IMR-90 (cell line): ENCODE data around the gene ZNF136. TPM values are rescaled to one million over a fixed set of nuclear protein-coding genes. Genes with fewer than 3 reads are reported as not detected.

Experiments
- ATAC-seq: fragments of 200-7000 bp; cut with Tn5 transposase; 2 replicates; pipeline ENCODE4 v1.9.1; 2020; ENCODE audit warnings: low read depth, mild to moderate bottlenecking, moderate library complexity
- BruUV-seq: library from RNA; stranded (reverse); fragments of 400-500 nt; replicated peaks from 2 replicates; lab custom pipeline; 2021; lab: Mats Ljungman, UMichigan
- CTCF ChIA-PET: fragments of 300-600 bp; formaldehyde crosslinking; extraction: SDS; loops from one replicate; lab custom pipeline; 2021; ENCODE audit warnings: antibody characterized with exemption; lab: Yijun Ruan, JAX
- POLR2A ChIA-PET: fragments of 300-600 bp; sonication (Branson Sonifier 250); formaldehyde crosslinking; loops from one replicate; lab custom pipeline; 2022; ENCODE audit warnings: antibody characterized with exemption; ENCODE audit not compliant: unreplicated experiment; lab: Charles Lee
- DNase-seq: peaks from one replicate; pipeline ENCODE4 v3.0.0; 2013
- H2AFZ ChIP-seq: replicated peaks from 2 replicates; pipeline ENCODE3; 2013; ENCODE audit warnings: low read length, mild to moderate bottlenecking; ENCODE audit not compliant: poor library complexity
- H2AK5ac ChIP-seq: 2 replicates; pipeline ENCODE4 v1.6.1; 2013; ENCODE audit warnings: low read depth, low read length, inconsistent platforms
- H2AK9ac ChIP-seq: replicated peaks from 2 replicates; pipeline ENCODE3; 2013; ENCODE audit warnings: mild to moderate bottlenecking, low read depth, low read length, moderate library complexity; ENCODE audit not compliant: poor library complexity
- H2BK120ac ChIP-seq: 2 replicates; pipeline ENCODE4 v1.6.1; 2013; ENCODE audit warnings: low read depth, low read length, inconsistent platforms
- H2BK15ac ChIP-seq: 3 replicates; pipeline ENCODE4 v1.6.1; 2013; ENCODE audit warnings: low read depth, low read length, inconsistent platforms
- H2BK20ac ChIP-seq: 2 replicates; pipeline ENCODE4 v1.6.1; 2013; ENCODE audit warnings: low read depth, mild to moderate bottlenecking, inconsistent platforms, low read length, moderate library complexity
- H2BK5ac ChIP-seq: 2 replicates; pipeline ENCODE4 v1.6.1; 2013; ENCODE audit warnings: mild to moderate bottlenecking, low read depth, low read length, inconsistent platforms; ENCODE audit not compliant: poor library complexity, severe bottlenecking
- H3K14ac ChIP-seq: replicated peaks from 2 replicates; pipeline ENCODE4 v1.6.1; 2013; ENCODE audit warnings: low read depth, low read length, inconsistent platforms
- H3K18ac ChIP-seq: 2 replicates; pipeline ENCODE4 v1.6.1; 2013; ENCODE audit warnings: low read depth, low read length, control low read depth
- H3K23ac ChIP-seq: 2 replicates; pipeline ENCODE4 v1.6.1; 2013; ENCODE audit warnings: low read depth, low read length, inconsistent platforms
- H3K27ac ChIP-seq: 2 replicates; pipeline ENCODE4 v1.5.1; 2013; ENCODE audit warnings: mild to moderate bottlenecking, control low read depth, low read length; ENCODE audit not compliant: insufficient read depth
- H3K27me3 ChIP-seq: 2 replicates; pipeline ENCODE4 v1.6.1; 2013; ENCODE audit warnings: low read length; ENCODE audit not compliant: control insufficient read depth, insufficient read depth
- H3K36me3 ChIP-seq: 2 replicates; pipeline ENCODE4 v1.6.1; 2013; ENCODE audit warnings: low read length, mixed read lengths; ENCODE audit not compliant: control insufficient read depth, insufficient read depth
- H3K4ac ChIP-seq: 2 replicates; pipeline ENCODE4 v1.6.1; 2013; ENCODE audit warnings: low read depth, low read length, inconsistent platforms
- H3K4me1 ChIP-seq: 2 replicates; pipeline ENCODE4 v1.6.1; 2013; ENCODE audit warnings: low read length, mixed read lengths; ENCODE audit not compliant: control insufficient read depth, insufficient read depth
- H3K4me2 ChIP-seq: 2 replicates; pipeline ENCODE4 v1.6.1; 2013; ENCODE audit warnings: low read depth, mild to moderate bottlenecking, control low read depth, low read length, moderate library complexity
- H3K4me3 ChIP-seq: 2 replicates; pipeline ENCODE4 v1.5.1; 2013; ENCODE audit warnings: low read depth, mild to moderate bottlenecking, control low read depth, low read length, moderate library complexity; ENCODE audit not compliant: insufficient read depth
- H3K56ac ChIP-seq: 2 replicates; pipeline ENCODE4 v1.6.1; 2013; ENCODE audit warnings: low read length, inconsistent platforms; ENCODE audit not compliant: insufficient read depth; ENCODE audit errors: extremely low read depth
- H3K79me1 ChIP-seq, 2 experiments: 2 replicates each; pipeline ENCODE4 v1.6.1; 2013; ENCODE audit warnings: low read length in 2 of 2, inconsistent platforms in 1 of 2, low read depth in 1 of 2
- H3K9ac ChIP-seq: 2 replicates; pipeline ENCODE4 v1.6.1; 2013; ENCODE audit warnings: low read depth, low read length, control low read depth
- H3K9me1 ChIP-seq: 2 replicates; pipeline ENCODE4 v1.6.1; 2013; ENCODE audit warnings: low read length, inconsistent platforms; ENCODE audit not compliant: insufficient read depth
- H3K9me3 ChIP-seq: 2 replicates; pipeline ENCODE4 v1.6.1; 2013; ENCODE audit warnings: low read length; ENCODE audit not compliant: control insufficient read depth, insufficient read depth
- H4K20me1 ChIP-seq: 2 replicates; pipeline ENCODE4 v1.6.1; 2013; ENCODE audit warnings: low read length, inconsistent platforms; ENCODE audit not compliant: insufficient read depth
- H4K5ac ChIP-seq: 2 replicates; pipeline ENCODE4 v1.6.1; 2013; ENCODE audit warnings: mild to moderate bottlenecking, low read depth, low read length, control low read depth
- H4K8ac ChIP-seq, 2 experiments: 2 replicates each; pipeline ENCODE4 v1.6.1; 2013; ENCODE audit warnings: low read depth in 2 of 2, low read length in 2 of 2, control low read depth in 1 of 2, inconsistent platforms in 1 of 2
- H4K91ac ChIP-seq: 2 replicates; pipeline ENCODE4 v1.6.1; 2013; ENCODE audit warnings: low read depth, low read length, inconsistent platforms; ENCODE audit not compliant: insufficient read depth
- MAZ ChIP-seq: IDR thresholded peaks from 2 replicates; pipeline ENCODE4 v1.6.1; 2012; ENCODE audit warnings: low read depth, mild to moderate bottlenecking, low read length, improper control_type of control experiment, moderate library complexity, borderline replicate concordance
- WGBS, 2 experiments: methylation state at CpG; one replicate each; pipeline versions ENCODE4 v1.1.5 to v1.1.7; 2013; ENCODE audit warnings: missing lambda C conversion rate in 2 of 2; ENCODE audit not compliant: insufficient read length in 1 of 2; ENCODE audit errors: extremely low coverage in 2 of 2; 5-methylcytosine and 5-hydroxymethylcytosine counted together
- dilution Hi-C: fragments of 300-500 bp; cut with HindIII; formaldehyde crosslinking; loops from one replicate; pipeline ENCODE4 v1.14.3; 2018; ENCODE audit warnings: low sequenced_read_pairs; ENCODE audit not compliant: unreplicated experiment
- in situ Hi-C: fragments of 300-500 bp; cut with MboI; formaldehyde crosslinking; loops from 3 replicates; pipeline ENCODE4 v1.14.3; 2019; ENCODE audit warnings: low sequenced_read_pairs, inconsistent platforms, mixed read lengths
- intact Hi-C: fragments of 100-400 bp; cut with micrococcal nuclease; formaldehyde crosslinking; loops from 2 replicates; pipeline ENCODE4 v1.10.0; 2022
- polyA plus RNA-seq, 3 experiments: library from polyadenylated mRNA; depleted of rRNA; stranded (reverse); fragments of >200 nt; gene quantifications; 2 replicates each; pipeline ENCODE4 v1.2.3, GENCODE V29; 2012; ENCODE audit warnings: low replicate concordance in 1 of 3
- total RNA-seq: library from RNA; depleted of rRNA; stranded (reverse); fragments of >200 nt; gene quantifications from 2 replicates; pipeline ENCODE4 v1.2.3, GENCODE V29; 2012

Gene ZNF136
- total and polyA plus RNA-seq, 2 of the 4 experiments (the other 2 are of a cell fraction): 1.9 to 6.8 TPM

- no peak for TF ChIP-seq MAZ
- Histone ChIP-seq H3K27me3 (no peaks in the 10 kb centered on the region), H2BK5ac (no peak overlapping the region), H2AK5ac (no peak overlapping the region), H2AK9ac (no peak overlapping the region), H4K5ac (no peak overlapping the region), H2BK15ac (no peak overlapping the region), H3K4ac (no peak overlapping the region), H4K8ac (no peak overlapping the region), H2BK20ac (no peak overlapping the region), H3K4me2 (no peak overlapping the region), H3K9me3 (peaks cover 76% of the 10 kb centered on the region), H3K56ac (no peak overlapping the region), H3K4me1 (no peaks in the 10 kb centered on the region), H3K9ac (no peak overlapping the region), H3K36me3 (peaks cover 52% of the 10 kb centered on the region), H4K91ac (no peak overlapping the region), H3K18ac (no peak overlapping the region), H3K4me3 (no peak overlapping the region), H3K23ac (no peak overlapping the region), H2BK120ac (no peak overlapping the region), H3K14ac (no peak overlapping the region), H3K79me1 (peaks cover 8 to 13% of the 10 kb centered on the region in 2 experiments; a peak in 3 of 4 replicates), H3K9me1 (no peaks in the 10 kb centered on the region), H3K27ac (no peak overlapping the region), H2AFZ (no peak overlapping the region), H4K20me1 (no peaks in the 10 kb centered on the region)
- intact Hi-C loops: no loop called here
- in situ Hi-C loops: no loop called here
- no CpG with 5 or more reads among the region's 6 CpGs for WGBS, 2 experiments
- dilution Hi-C loops: no loop called here
- CTCF ChIA-PET: no interaction called here
- no peak for DNase-seq
- POLR2A ChIA-PET: no interaction called here
- BruUV-seq: no TSS peak
- ATAC-seq: no peak
These were observed 24.7 kb downstream of the ZNF136 start for GRCh38 chr19:12187625-12188024.
